Right lobe of liver (tissue), 4 donors: ENCODE measurements around the gene ANAPC4.
A peak's percentile ranks its signal among the peaks of the same experiment; 100 is the strongest.

ENCODE experiments used
- CTCF ChIP-seq, 4 donors: fragments of 200-600 bp in 3 of 4; fragments of 450-650 bp in 1 of 4; IDR thresholded peaks; one replicate each; pipeline versions ENCODE4 v1.5.1 to v1.8.0; 2016 to 2022; ENCODE audit warnings: antibody characterized with exemption in 4 of 4, mild to moderate bottlenecking in 2 of 4
- POLR2A ChIP-seq: fragments of 450-650 bp; IDR thresholded peaks from one replicate; pipeline ENCODE4 v1.6.1; 2017; ENCODE audit warnings: antibody characterized with exemption, mild to moderate bottlenecking
- donor health status: DM: no; HTN: no; CAD: no.
- donor health status: DM: no; HTN: no; CAD: no.
- donor health status: DM: no; HTN: yes; CAD: no.

DNA sequence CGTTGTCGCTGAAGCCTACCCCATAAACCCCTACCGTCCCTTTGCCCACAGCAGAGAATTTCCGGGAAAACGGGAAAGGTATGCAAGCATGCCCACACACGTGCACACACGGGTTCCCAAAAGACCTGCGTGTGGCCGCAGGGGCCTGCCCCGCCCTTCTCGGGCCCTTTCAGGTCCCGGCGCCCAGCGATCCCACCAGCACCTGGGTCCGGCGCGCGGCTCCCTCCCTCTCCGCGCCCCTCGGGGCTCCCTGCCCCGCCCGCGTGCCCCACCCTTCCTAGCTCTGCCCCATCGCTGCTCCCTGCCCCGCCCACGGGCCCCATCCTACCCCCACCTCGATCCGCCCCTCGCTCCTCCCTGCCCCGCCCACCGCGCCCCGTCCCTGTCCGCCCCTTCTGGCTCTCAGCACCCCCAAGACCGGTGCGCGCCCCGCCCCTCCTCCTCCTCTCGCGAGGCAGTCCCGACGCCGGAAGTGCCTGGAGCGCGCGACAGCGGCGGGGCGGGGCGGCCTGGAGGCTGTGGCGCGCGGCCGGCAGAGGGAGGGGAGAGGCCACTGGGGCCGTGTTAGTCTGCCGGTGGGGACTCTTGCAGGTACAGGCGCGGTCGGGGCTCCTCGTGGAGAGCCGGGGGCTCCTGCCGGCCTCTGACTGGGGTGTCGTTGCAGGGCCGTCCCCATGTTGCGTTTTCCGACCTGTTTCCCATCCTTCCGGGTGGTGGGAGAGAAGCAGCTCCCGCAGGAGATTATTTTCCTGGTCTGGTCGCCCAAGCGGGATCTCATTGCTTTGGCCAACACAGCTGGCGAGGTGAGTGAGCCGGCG lies at the start of gene ANAPC4:
- TF ChIP-seq CTCF (IDR thresholded peaks at IDR 0.05) (peak in 3 of 4 donors; percentile 9 to 20 (median 10)), POLR2A (peak; percentile 79)
